Cardiac fibroblast (primary cell): ENCODE measurements around the gene HDC.

Source experiments
- DNase-seq, 2 donors: peaks; one replicate each; pipeline versions ENCODE4 v3.0.0 to v3.0.0-alpha.2; 2010; ENCODE audit warnings: low read depth in 2 of 2
- H3K4me3 ChIP-seq, 2 donors: replicated peaks in 1 of 2; 1 replicate in 1 of 2; 2 replicates in 1 of 2; pipeline ENCODE4 v1.5.1; 2011; ENCODE audit warnings: low read depth in 2 of 2, low read length in 2 of 2, mild to moderate bottlenecking in 2 of 2, moderate library complexity in 1 of 2
- TF ChIP-seq, protein P1 (sequence below): IDR thresholded peaks from one replicate; pipeline ENCODE4 v1.5.1; 2011; ENCODE audit warnings: low read depth, mild to moderate bottlenecking, low read length, inconsistent platforms

The HDC gene

DNA sequence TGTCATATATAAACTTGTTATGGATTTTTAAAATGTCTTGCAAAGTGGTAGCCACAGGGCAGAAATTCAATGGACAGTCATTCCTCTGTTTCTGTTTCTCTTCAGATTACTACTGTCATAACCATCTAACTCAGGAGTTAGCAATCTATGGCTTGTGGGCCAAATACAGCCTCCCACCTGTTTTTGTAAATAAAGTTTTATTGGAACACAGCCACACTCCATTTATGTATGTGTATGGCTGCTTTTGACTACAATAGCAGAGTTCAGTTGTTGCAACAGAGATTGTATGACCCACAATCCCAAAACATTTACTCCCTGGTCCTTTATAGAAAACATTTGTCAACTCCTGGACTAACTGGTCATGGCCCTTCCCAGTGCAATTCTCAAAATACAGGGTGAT lies 63.5 kb downstream of the HDC start:
- no peak overlapping the region for H3K4me3 ChIP-seq
- TF ChIP-seq, protein P1, sequence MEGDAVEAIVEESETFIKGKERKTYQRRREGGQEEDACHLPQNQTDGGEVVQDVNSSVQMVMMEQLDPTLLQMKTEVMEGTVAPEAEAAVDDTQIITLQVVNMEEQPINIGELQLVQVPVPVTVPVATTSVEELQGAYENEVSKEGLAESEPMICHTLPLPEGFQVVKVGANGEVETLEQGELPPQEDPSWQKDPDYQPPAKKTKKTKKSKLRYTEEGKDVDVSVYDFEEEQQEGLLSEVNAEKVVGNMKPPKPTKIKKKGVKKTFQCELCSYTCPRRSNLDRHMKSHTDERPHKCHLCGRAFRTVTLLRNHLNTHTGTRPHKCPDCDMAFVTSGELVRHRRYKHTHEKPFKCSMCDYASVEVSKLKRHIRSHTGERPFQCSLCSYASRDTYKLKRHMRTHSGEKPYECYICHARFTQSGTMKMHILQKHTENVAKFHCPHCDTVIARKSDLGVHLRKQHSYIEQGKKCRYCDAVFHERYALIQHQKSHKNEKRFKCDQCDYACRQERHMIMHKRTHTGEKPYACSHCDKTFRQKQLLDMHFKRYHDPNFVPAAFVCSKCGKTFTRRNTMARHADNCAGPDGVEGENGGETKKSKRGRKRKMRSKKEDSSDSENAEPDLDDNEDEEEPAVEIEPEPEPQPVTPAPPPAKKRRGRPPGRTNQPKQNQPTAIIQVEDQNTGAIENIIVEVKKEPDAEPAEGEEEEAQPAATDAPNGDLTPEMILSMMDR = no peak
- no peak for DNase-seq

DNA sequence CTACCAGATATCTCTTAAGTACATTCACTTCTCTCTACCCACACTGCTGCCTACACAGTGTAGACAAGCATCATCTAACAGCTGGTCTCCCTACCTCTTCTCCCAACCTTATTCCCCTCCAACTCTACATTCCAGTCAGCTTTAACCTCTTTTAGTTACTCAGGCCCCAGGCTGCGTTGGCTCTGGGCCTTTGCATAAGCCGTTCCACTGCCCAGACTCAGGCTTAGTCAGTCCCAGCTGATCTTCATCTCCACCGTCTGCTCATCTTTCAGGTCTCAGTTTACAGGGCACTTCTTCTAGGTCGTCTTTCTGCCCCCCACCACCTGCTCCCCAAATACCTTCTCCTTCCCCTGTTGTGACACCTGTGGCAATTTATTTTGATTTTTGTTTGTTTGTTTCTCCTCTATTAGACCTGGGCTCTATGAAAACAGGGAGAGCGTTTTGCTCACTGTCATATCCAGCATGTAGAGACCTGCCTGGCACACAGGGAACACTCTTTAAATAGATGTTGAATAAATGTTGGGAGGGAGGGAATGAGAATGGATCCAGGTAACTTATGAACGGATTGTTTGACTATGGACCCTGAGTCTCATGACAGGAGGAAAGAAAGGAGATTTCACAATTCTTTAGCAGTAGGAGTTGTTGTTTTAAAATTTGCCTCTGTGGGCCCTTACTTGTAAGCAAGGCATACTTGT lies 72.5 kb downstream of the HDC start:
- no peak for DNase-seq
- no peak overlapping the region for H3K4me3 ChIP-seq
- TF ChIP-seq, protein P1 = no peak

DNA sequence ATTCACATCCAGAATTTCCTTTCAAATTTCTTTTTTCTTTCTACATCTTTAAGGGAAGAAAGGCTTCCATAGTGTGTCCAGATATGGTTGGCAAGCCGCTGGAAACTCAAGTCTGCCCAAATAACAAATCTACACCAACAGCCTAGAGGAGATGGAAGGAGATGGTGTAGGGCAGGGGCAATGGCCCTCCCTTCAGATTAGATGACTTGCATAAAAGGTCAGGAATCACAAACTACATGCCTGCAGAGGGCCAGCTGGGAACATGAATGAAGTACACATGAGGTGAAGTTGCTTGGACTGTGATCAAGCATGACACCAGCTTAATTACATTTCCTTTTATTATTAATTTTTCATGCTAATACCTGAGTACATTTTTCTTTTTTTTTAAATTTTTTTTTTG lies 73.4 kb downstream of the HDC start:
- H3K4me3 ChIP-seq = no peak overlapping the region
- TF ChIP-seq, protein P1 = no peak
- no peak for DNase-seq
